Measurements from ENCODE around the gene SCD5.

SCD5 gene

DNA sequence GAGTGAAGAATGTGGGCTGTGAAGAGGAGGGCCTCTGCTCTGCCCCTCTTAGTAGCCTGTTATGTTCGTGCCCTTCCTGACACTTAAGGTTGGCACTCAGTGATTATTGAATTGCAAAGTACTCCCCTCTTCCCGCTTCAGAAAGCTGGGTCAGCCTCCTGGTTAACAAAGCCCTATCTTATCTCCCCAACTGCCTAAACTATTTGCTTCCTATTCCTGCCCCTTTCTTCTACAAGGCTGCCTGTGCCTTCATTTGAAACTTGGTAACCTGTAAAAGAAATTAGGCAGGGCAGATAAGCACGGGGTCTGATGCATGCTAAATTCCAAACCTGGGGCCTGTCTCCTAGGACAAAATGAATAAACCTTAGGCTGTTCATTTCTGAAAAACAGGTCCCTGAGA lies 213.7 kb downstream of the SCD5 start:
- no peak for DNase-seq

- no peak for DNase-seq
These were observed 214.6 kb downstream of the SCD5 start for GRCh38 chr4:82583897-82584587.

- DNase-seq: no peak
These were observed 218.7 kb downstream of the SCD5 start for GRCh38 chr4:82579932-82580331.
